ENCODE results near the gene MRPS23.

The MRPS23 gene

DNA sequence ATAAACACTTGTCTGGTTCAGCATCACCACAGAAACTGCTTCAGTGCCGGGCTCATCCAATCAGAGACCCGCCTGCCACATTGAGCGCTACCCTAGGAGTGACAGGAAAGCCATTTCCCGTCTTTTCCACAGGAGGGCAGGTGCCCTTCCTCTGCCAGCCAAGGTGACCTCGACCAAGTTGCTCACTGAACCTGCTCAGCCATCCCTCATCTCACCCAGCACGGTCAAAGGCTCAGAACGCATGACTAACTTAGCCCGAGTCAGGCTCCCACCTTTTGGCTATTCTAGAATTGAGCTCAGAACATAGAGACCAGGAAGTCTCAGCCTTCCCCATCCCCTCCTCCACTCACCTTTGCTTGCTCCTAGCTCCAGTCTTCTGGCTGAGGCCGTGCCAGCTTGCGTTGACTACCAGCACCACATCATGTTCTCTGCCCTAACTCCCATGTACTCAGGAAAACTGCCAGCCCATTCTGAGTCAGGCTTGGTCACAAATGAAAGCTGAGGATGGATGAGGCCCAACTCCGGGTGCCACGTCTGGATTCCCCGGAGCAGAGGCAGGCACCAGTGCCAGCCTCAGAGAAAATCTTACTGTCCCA, 15.6 kb downstream of the MRPS23 start:
- peak; percentile 62 for DNase-seq

DNA sequence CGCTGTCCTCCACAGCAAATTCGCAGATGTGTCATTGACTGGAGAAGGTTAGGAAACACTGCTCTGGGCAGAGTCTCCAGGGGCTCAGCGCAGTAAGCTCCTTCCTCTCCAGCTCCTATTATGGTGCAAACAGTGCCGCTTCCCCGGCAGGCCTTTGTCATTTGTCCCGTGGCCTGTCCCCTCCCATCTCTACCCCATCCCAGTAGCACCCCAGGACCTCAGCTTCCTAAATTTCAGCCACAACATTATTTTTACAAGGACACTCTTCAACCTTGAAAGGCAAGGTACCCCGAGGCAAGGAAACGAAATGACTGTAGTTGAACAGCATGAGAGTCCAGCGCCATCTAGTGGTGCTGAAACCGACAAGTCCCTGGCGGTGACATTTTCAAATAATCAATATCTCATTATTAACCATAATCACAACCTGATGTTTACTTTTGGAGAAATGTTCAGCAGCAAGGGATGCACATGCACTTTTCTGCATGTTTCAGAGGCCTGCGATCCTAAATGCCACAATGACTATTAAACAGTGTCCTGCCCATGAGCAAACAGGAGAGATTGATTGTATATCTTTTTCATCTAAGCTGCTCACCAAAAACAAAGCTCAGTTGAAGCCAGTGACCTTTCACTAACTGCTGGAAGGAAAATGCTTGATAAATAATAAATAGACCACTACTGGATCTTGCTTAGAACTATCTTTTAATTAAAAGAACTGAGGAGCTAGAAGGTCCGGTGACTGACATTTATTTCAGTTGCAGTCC, 16.5 kb downstream of the MRPS23 start:
- no peak for DNase-seq

DNA sequence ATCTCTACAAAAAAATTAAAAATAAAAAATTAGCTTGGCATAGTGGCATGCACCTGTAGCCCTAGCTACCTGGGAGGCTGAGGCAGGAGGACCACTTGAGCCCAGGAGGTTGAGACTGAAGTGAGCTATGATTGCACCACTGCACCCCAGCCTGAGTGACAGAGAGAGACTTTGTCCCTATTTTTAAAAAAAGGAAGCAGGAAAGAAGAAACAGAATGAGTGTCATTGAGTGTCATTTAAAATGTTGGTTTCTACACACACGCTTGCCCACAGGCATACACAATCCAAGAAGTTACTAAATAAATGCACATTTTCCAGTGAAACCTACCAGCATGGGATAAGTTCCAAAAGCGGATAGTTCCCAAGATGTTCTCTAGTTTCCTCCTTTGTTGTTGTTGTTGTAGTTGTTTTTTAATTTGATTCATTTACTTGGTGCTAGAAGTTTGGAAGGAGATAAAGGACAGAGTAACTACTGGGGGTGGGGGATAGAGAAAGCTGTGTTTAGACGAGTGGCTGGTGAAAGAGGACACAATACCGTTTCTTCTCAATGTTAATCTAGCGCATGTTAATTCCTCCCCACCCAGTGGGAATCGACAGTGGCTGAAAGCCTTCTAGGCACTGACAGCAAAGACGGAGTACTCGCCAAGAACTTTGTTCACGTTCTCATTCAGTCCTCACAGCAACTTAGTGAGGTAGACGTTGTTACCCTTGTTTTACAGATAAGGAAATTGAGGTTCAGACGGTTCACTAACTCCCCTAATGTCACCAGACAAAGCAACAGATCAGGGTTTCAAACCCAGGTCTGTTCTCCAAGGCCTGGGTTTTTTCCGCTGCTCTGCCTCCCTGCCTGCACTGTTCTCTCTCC, 17.3 kb downstream of the MRPS23 start:
- DNase-seq: no peak

DNA sequence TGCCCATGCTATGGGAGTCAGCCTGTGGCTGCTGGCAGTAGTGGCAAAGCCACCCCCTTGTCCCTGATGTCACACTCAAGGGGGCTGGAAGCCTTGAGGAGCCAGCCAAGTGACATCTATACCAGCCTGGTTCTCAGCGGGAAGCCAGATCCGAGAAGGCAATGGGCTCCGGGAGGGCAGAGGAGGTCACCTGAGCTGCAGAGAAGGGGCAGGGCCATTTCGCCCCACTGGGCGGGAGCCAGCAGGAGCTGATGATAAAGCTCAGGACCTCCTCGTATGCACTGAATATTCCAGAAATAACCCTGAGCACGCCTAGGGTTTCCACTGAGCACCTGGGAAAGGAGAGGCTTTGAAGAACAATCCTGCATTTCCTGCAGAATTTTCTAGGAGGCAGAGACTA, 19.0 kb downstream of the MRPS23 start:
- DNase-seq: no peak

DNA sequence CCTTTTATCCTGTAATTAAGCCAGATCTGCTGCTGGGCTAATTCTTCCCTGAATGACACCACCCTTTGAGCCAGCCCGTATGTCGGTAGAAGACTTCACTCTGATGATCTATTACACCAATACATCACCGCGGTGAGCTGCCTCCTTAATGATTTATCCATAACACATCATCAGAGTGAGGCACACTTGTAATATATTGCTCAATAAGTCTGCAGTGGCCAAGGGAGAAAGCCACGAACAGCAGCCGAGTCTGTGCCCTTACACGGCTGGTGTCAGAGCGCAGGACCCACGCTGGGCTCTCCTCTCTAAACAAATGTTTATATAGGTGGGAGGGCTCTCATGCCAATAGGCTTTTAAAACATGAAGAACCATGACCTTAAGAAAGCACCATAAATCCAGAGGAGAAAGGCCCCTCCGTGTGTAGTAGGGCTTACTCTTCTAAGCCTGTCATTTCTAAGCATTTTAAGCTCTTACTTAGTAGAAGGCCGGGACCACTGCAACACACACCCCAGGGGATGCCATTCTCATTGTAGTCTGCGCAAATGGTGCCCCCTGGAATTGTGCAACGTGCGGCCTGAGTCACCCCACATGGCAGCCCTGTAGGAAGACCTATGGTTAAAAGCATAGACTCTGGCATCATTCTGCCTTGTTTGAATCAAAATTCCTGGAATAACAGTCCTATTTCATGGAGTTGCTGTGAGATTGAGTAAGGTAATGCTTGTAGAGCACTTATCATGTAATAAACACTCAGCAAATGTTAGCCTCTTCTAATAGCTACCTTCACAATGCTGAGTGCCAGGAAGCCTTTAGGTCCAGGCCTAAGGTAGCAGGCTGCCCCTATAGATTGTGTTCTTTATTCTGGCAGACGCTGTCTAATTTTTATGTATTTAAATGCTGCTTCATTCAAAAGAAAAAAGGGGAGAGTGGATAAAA, 26.1 kb downstream of the MRPS23 start:
- peak; percentile 82 for DNase-seq

DNA sequence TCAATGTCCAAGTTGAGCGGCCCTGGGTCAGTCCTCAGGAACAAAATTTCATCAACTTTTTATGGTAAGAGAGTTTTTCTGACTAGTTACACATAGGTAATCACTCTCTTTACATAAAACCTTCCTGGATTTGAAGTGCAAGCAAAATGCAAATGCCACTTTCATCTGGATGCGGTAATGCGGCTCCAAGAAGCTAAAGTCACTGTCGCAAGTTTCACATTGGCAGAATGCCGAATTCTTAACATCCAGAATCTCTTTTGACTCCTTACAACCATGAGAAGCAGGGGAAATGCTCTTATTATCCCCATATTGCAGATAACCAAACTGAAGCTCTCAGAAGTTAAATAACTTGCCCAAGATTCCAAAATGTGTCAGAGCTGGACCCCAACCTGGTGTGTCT, 30.0 kb downstream of the MRPS23 start:
- no peak for DNase-seq

DNA sequence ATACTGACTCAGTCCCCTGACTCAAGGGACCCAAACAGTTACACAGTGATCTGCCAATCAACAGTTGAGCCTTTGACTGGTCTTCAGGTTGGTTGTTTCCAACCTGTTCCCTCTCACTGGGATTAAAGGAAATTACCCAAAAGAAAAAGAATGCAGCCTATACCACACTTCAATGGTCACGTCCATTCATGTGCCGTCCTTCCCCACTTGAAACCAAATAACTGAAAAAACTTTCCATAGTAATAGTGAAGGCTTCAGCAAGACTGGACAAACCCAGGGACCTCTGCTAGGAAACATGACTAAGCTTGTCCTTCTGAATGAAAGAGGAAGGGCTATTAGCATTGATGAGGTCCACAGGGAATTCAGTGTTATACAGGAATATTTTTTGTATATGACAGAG, 30.6 kb downstream of the MRPS23 start:
- no peak for DNase-seq

DNA sequence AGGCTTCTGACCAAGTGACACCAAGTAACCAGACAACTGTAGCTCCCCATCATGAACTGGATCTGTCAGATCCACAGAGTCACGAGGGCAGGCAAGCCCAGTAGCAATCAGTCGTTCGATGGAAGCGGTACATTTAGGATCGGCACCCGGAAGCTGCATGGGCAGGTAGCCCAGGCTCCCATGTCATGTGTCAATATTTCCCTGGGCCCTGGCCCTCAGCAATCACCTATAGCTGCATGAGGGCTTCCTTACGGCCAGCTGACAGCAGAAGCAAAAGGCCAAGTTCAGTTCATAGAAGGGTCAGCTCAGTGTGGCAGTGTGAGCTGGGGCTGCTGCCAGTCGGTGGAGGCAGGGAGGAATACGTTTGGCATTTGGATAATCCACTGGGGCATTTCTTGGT, 31.8 kb downstream of the MRPS23 start:
- no peak for DNase-seq

DNA sequence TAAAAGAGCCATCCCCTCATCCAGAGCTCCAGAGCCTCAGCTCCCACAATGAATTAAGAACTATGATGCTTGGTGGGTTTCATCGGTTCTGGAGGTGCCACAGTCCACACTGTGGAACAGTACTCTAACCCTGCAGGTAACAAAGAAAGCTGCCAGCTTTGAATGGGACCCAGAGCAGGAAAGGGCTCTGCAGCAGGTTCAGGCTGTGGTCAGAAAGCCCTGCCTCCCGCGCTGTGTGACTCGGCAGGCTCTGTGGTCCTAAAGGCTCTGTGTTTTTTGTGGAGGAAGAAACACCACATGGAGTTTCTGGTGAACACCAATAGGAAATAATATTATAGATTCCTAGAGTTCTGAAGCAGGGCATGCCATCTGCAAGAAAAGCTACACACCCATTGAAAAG, 32.5 kb downstream of the MRPS23 start:
- no peak for DNase-seq

DNA sequence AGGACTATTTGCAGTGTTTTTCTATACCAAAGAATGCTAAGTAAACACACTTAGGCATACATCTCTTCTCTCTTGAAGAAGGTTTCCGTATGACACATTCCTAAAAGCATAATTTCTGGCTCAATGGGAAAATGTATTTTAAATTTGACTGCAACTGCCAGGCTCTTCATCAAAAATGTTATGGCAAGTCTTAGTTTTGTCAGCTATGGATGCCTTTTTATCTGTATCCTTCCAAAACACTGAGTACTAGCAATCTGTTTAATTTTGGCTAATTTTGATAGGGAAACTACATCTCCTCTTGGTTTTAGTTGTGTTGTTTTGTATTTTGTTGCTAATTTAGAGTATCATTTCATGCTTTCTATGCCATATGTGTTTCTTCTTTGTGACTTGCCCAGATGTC, 35.4 kb downstream of the MRPS23 start:
- no peak for DNase-seq

DNA sequence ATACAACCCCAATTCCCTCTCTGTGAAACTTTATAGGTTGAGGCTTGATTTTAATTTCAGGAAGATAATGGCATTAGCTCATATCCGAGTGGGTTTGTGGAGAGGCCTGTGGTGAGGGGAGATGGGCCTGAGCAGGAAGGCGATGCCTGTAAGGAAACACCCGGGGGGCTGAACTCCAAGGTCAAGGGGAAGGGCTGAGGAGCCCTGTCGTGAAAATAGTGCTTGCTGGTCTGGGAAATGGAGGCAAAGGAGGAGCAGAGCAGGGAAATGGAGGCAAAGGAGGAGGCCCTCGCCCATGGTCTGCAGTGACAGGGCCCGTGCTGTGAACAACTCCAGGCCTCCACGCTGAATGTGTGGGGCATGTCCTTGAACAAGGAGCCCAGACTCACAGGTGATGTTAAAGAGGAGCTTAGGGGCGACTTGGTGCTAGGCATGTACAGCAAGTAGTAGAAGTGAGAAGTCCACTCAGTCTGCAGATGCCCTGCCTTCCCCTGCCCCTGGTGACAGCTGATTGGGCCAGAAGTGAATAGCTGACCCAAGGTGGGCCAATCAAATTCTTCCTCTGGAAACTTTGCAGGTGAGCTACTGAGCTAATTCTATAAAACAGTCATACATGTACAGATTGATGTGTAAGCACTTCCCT, 38.1 kb downstream of the MRPS23 start:
- peak; percentile 15 for DNase-seq

DNA sequence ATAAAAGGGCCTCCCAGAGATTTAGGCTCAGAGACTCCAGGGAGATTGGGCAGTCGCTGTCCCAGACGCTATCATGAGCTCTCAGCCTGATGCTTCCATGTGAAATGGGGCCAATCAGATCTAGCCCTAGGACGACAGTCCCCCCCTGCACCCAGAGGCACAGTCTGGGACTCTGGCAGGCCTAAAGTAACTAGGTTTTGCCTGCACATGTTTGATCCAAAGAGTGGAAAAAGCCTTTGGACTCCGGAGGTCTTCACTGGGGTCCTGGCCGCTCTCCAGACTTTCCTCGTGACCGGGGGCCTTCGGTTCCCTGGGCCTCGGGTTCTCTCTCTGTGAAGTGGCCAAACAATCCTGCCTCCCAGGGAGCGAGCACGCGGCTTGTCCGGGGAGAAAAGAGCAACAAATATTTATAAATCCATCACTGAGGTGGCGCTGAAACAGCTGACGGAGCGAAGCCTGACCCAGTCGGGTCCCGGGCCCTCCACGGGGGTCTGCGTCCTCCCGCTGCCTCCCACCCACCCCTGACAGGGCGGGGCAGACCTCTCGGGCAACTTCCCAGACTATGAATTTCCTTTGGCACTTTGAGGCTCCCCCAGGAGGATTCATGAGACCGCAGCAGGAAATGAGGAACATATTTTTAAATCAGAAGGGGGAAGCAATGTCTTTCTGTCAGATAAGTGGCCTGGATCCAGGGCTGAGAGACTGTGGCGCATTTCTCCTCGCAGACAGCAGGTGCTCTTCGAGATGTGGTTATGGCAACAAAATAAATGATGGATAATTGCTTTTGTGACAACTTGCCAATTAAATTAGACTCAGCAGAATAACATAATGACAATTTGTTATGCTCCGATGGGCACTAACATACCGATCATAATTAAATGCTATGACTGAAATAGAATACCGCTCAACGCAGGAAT, 38.9 kb downstream of the MRPS23 start:
- DNase-seq: no peak

DNA sequence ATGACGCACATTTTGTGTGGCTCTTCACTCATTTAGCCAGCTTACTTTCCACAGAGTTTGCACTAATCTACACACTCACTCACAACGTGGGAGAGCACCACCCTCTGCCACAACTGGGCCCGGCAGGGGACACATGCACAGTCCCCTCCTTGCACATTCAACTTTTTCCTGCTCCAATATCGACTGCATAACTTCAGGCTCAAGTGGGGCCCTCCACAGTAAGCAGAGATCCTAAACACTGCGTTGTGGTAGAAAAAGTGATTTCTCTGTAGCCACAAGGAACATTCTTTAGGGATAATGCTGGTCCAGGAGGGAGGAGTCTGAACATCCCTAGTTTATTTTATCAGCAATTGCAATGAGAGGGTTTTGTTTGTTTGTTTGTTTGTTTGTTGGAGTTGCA, 40.0 kb downstream of the MRPS23 start:
- no peak for DNase-seq

DNA sequence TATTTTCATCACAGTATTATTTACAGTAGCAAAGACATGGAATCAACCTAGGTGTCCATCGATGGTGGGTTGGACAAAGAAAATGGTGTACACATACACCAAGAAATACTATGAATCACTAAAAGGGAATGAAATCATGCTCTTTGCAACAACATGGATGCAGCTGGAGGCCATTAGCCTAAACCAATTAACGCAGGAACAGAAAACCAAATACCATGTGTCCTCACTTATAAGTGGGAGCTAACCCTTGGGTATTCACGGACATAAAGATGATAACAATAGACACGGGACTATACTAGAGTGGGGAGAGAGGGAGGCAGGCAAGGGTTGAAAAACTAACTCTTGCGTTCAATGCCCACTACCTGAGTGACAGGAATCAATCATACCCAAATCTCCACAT, 41.0 kb downstream of the MRPS23 start:
- no peak for DNase-seq

DNA sequence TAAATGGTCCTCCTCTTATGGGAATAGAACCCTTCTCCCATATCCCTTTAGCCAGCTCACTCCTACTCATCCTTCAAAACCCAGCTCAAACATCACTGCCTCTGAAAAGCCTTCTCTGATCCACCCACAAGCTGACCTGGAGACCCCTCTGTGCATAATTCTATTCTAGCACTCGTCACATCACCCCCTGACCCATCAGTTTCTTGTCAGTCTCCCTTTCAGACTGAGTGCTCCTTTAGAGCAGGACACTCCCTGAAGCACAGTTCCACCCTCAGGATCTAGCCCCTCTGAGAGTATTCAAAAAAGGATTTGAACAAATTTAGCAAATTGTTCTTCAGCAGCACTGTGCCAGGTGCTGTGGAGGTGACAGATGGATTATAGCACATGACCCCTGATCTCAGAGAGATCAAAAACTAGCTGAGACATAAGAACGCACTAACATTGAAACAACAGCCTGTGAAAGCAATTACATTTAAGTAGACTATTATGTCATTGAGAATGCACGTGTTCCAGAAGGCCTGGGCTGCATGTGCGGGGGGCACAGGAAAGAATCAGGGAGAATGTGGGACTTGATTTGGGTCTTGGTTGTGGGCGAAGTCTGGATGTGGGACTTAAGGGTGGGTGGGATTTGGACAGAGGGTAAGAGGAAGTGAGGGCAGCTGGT, 43.5 kb downstream of the MRPS23 start:
- DNase-seq: no peak

DNA sequence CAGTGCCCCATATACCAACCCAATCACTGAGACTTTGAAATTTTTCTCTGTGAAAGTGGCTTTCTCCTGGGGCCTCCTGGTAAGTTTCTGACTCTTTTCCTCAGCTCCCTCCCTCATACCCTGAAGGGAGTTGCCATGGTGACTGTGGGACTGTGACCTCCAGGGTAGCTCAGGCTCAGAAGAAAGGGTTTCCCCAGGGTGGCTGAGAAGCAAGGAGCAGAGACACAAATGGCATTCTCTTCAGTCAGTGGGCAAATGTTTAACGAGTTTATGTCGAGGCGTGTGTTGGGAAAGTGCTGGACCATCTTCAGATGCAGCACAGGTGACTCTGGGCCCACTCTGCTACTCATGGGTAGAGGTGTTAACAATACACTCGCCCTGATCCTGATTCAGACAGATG, 46.8 kb downstream of the MRPS23 start:
- no peak for DNase-seq

DNA sequence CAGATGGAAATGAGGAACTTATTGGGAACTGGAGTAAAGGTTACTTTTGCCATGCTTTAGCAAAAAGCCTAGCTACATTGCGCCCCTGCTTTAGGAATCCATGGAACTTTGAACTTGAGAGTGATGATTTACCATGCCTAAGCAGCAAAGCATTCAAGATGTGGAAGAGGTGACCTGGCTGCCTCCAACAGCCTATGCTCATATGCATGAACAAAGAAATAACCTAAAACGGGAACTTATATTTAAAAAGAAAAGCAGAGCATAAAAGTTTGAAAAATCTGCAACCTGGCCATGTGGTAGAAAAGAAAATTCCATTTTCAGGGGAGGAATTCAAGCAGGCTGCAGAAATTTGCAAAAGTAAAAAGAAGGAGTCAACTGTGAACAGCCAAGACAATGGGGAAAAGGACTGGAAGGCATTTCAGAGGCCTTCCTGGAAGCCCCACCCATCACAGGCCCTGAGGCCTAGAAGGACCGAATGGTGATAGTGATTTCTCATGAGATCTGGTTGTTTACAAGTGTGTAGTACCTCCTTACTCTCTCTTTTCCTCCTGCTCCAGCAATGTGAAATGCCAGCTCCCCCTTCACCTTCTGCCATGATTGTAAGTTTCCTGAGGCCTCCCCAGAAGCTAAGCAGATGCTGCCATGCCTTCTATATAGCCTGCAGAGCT, 48.7 kb downstream of the MRPS23 start:
- no peak for DNase-seq

DNA sequence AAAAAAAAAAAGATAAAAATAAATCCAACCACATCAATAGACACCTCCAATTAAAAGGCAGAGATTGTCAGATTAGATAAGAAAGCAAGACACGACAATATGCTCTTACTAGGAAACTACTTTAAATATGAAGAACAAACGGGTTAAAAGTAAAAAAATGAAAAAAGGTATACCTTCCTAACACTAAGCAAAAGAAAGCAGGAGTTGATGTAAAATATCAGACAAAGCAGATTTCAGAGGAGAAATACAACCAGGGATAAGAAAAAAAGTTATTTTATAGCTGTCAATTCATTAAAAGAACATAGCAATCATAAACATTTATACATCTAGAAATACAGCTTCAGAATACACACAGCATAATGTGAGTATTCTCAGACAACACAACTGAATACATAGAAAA, 55.0 kb downstream of the MRPS23 start:
- DNase-seq: no peak

DNA sequence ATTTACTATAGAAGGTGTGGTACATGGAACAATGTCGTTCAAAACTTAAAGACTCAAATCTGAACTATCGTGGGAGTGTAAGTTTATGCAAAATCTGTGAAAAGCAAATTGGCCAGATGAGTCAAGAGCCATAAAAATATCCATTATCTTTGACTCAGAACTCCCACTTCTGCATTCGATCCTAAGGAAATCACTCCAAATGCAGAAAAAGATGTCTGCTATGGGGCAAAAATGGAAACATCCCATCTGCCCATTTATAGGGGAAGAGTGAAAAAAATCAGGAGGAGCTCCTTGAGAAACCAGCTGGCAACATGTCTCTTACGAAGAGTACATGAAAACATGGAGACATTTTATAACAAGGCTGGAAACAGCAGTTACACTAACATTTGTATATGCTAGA, 61.1 kb downstream of the MRPS23 start:
- no peak for DNase-seq

DNA sequence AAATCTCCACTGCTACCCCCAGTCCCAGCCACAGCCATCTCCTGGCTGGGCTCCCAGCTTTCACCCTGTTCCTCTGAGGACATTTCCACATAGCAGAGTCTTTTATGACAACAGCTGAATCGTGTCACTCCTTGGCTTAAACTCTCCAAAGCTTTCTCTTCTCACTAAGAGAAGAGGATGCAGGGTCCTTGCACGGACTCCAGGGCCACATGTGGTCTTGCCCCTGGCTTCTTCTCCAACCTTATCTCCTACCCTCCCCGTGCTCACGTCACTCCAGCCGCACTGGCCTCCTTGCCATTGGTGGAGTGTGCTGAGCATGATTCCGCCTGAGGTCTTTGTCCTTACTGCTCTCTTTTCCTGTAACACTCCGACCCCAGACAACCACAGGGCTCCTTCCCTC, 64.8 kb downstream of the MRPS23 start:
- no peak for DNase-seq
